ENCODE results near the gene SUOX. TPM values are rescaled to one million over a fixed set of nuclear protein-coding genes. Genes with fewer than 3 reads are reported as not detected.

Gene SUOX
- total and polyA plus RNA-seq, 4 donors = 17.3 to 39.3 (median 33.0) TPM

DNA sequence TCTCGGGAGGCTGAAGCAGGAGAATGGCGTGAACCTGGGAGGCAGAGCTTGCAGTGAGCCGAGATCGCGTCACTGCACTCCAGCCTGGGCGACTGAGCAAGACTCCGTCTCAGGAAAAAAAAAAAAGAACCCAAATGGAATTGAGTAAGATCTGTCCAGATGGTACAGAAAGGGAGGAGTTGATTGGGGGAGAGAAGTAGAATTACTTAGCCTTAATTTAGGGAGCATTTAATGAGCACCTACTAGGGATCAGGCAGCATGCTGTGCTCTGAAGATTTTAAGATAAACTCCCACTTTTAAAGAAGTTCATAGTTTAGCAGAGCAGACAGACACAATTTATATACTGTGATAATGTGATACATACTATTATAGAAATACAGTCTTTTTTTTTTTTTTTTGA, 18.7 kb upstream of the SUOX start:
- H3K27ac ChIP-seq (ENCODE audit: low read depth in 1 of 2, low read length in 2 of 2) = no peak overlapping the region
- peaks cover 6 to 20% (median 12%) of the 10 kb centered on the region in 4 donors for H3K4me1 ChIP-seq (ENCODE audit: control insufficient read depth in 4 of 4, insufficient read depth in 4 of 4, low read length in 3 of 4)
- DNase-seq (ENCODE audit: low spot score) = no peak

GRCh38 chr12:55979069-55979468, 18.0 kb upstream of the SUOX start:
- WGBS = 89% methylated on average over 3 of the region's 3 CpGs
- Histone ChIP-seq H3K36me3 (ENCODE audit: control insufficient read depth in 4 of 4, insufficient read depth in 3 of 4, low read depth in 1 of 4, low read length in 3 of 4) (peaks cover 3 to 13% (median 8%) of the 10 kb centered on the region in 4 donors), H3K9me3 (ENCODE audit: control insufficient read depth in 4 of 4, low read length in 3 of 4) (no peaks in the 10 kb centered on the region), H3K4me3 (ENCODE audit: low read depth in 1 of 3, low read length in 3 of 3) (no peak overlapping the region), H3K9ac (ENCODE audit: low read depth in 1 of 2, low read length in 2 of 2) (no peak overlapping the region), H3K27me3 (ENCODE audit: control insufficient read depth in 4 of 4, insufficient read depth in 4 of 4, low read length in 3 of 4) (no peaks in the 10 kb centered on the region), H3K4me1 (ENCODE audit: control insufficient read depth in 4 of 4, insufficient read depth in 4 of 4, low read length in 3 of 4) (peaks cover 6 to 20% (median 12%) of the 10 kb centered on the region in 4 donors), H3K27ac (ENCODE audit: low read depth in 1 of 2, low read length in 2 of 2) (no peak overlapping the region)
- TF ChIP-seq, protein P1, sequence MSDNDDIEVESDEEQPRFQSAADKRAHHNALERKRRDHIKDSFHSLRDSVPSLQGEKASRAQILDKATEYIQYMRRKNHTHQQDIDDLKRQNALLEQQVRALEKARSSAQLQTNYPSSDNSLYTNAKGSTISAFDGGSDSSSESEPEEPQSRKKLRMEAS (IDR thresholded peaks at IDR 0.05) = no peak
- no peak for TF ChIP-seq ZBTB33 (IDR thresholded peaks at IDR 0.05)
- no peak for TF ChIP-seq REST (IDR thresholded peaks at IDR 0.05)
- no peak for TF ChIP-seq FOXA2 (IDR thresholded peaks at IDR 0.05)
- no peak for TF ChIP-seq EGR1 (IDR thresholded peaks at IDR 0.05; ENCODE audit: low read depth in 2 of 2)
- TF ChIP-seq RAD21 (IDR thresholded peaks at IDR 0.05) = no peak
- no peak for TF ChIP-seq HNF4A (conservative IDR thresholded peaks at IDR 0.05)
- TF ChIP-seq GABPA (IDR thresholded peaks at IDR 0.05 in 1 of 2, conservative IDR thresholded peaks at IDR 0.05 in 1 of 2) = no peak
- TF ChIP-seq, protein P2, sequence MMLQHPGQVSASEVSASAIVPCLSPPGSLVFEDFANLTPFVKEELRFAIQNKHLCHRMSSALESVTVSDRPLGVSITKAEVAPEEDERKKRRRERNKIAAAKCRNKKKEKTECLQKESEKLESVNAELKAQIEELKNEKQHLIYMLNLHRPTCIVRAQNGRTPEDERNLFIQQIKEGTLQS (IDR thresholded peaks at IDR 0.05) = no peak
- no peak for TF ChIP-seq TAF1 (conservative IDR thresholded peaks at IDR 0.05)
- no peak for DNase-seq (ENCODE audit: low spot score)

More for the DNA sequence above, 18.7 kb upstream of the SUOX start:
- Histone ChIP-seq H3K9ac (ENCODE audit: low read depth in 1 of 2, low read length in 2 of 2) (no peak overlapping the region), H3K4me3 (ENCODE audit: low read depth in 1 of 3, low read length in 3 of 3) (no peak overlapping the region), H3K27me3 (ENCODE audit: control insufficient read depth in 4 of 4, insufficient read depth in 4 of 4, low read length in 3 of 4) (no peaks in the 10 kb centered on the region), H3K36me3 (ENCODE audit: control insufficient read depth in 4 of 4, insufficient read depth in 3 of 4, low read depth in 1 of 4, low read length in 3 of 4) (peaks cover 3 to 11% (median 5%) of the 10 kb centered on the region in 4 donors), H3K9me3 (ENCODE audit: control insufficient read depth in 4 of 4, low read length in 3 of 4) (no peaks in the 10 kb centered on the region)
- WGBS = 90% methylated on average over 7 of the region's 7 CpGs
- no peak for TF ChIP-seq ZBTB33 (IDR thresholded peaks at IDR 0.05)
- TF ChIP-seq EGR1 (IDR thresholded peaks at IDR 0.05; ENCODE audit: low read depth in 2 of 2) = no peak
- TF ChIP-seq TAF1 (conservative IDR thresholded peaks at IDR 0.05) = no peak

All from liver (tissue), 9 donors.